SU-DHL-6 (cell line): ENCODE data around the gene SLCO1C1.

Experiments used
- CTCF ChIP-seq: fragments of 200-600 bp; sonication (generic); IDR thresholded peaks from one replicate; pipeline ENCODE4 v1.5.1; 2017; ENCODE audit warnings: antibody characterized with exemption, mild to moderate bottlenecking, low read length, moderate library complexity; ENCODE audit not compliant: insufficient read depth, poor library complexity, severe bottlenecking
- EZH2phosphoT487 ChIP-seq: fragments of 200-600 bp; sonication (generic), shearing (Covaris generic); conservative IDR thresholded peaks from 2 replicates; pipeline ENCODE4 v1.6.1; 2018; ENCODE audit warnings: mild to moderate bottlenecking, antibody characterized with exemption, low read length, moderate library complexity, mixed read lengths

DNA sequence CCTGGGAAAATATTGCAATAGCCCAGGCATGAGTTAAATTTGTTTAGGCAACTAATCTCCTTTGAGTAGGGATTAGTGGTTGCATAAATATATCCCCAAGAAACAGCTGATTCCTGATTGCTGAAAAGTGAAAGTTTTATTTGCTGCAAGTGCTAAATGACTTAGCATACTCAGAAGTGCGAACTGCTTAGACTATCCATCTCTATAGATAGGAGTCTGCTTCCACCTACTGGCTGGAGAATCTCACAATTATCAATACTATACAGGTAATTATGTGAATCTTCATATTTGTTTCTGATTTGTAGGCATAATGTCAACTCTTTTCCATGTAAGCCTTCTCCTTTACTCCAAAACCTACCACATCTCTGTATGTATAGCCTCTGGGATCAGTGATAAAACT lies 103.4 kb downstream of the SLCO1C1 start:
- TF ChIP-seq CTCF, result no peak
- no peak for TF ChIP-seq EZH2phosphoT487
